ENCODE results near the gene UQCR10.
"Not testable (repeated sequence)": the region's sequence is repeated elsewhere in the genome, so short reads cannot be mapped to it uniquely, and the experiment has no call there.

The UQCR10 gene

GRCh38 chr22:29750559-29751538 is 16.3 kb upstream of the UQCR10 start:
- peak; percentile 92 to 97 for DNase-seq (ENCODE audit: low read depth in 1 of 2, low spot score in 1 of 2)
- Histone ChIP-seq H3K4me3 (replicated peaks; ENCODE audit: insufficient read depth, low read length) (no peak overlapping the region), H3K27ac (replicated peaks) (peak overlapping the region; percentile 88), H3K27me3 (ENCODE audit: insufficient read depth, poor library complexity, severe bottlenecking) (no peaks in the 10 kb centered on the region)
- TF ChIP-seq REST (IDR thresholded peaks at IDR 0.05; ENCODE audit: insufficient replicate concordance, low read depth) = no peak
- no peak for TF ChIP-seq CTCF (IDR thresholded peaks at IDR 0.05; ENCODE audit: insufficient read depth, low read length)
- peak; percentile 92 for TF ChIP-seq SPI1 (IDR thresholded peaks at IDR 0.05; ENCODE audit: borderline replicate concordance, low read depth)
- TF ChIP-seq GABPA (IDR thresholded peaks at IDR 0.05; ENCODE audit: low read depth) = peak; percentile 48; the same call in 1 of the 2 replicates
- TF ChIP-seq POLR2AphosphoS5 (IDR thresholded peaks at IDR 0.05; ENCODE audit: low read depth) = peak; percentile 82

- H3K27ac ChIP-seq (replicated peaks) = peak overlapping the region; percentile 88
- H3K27me3 ChIP-seq (ENCODE audit: insufficient read depth, poor library complexity, severe bottlenecking) = no peaks in the 10 kb centered on the region
- no peak for DNase-seq (ENCODE audit: low read depth in 1 of 2, low spot score in 1 of 2)
- TF ChIP-seq CTCF (IDR thresholded peaks at IDR 0.05; ENCODE audit: insufficient read depth, low read length) (no peak), POLR2AphosphoS5 (IDR thresholded peaks at IDR 0.05; ENCODE audit: low read depth) (no peak), GABPA (IDR thresholded peaks at IDR 0.05; ENCODE audit: low read depth) (no peak), REST (IDR thresholded peaks at IDR 0.05; ENCODE audit: insufficient replicate concordance, low read depth) (no peak), SPI1 (IDR thresholded peaks at IDR 0.05; ENCODE audit: borderline replicate concordance, low read depth) (no peak)
- H3K4me3 ChIP-seq (replicated peaks; ENCODE audit: insufficient read depth, low read length) = no peak overlapping the region
Observed at GRCh38 chr22:29751669-29752068, 15.5 kb upstream of the UQCR10 start.

GRCh38 chr22:29753808-29754657 is 13.1 kb upstream of the UQCR10 start:
- no peaks in the 10 kb centered on the region for H3K27me3 ChIP-seq (ENCODE audit: insufficient read depth, poor library complexity, severe bottlenecking)
- no peak overlapping the region for H3K27ac ChIP-seq (replicated peaks)
- no peak for TF ChIP-seq GABPA (IDR thresholded peaks at IDR 0.05; ENCODE audit: low read depth)
- no peak for TF ChIP-seq CTCF (IDR thresholded peaks at IDR 0.05; ENCODE audit: insufficient read depth, low read length)
- no peak for TF ChIP-seq POLR2AphosphoS5 (IDR thresholded peaks at IDR 0.05; ENCODE audit: low read depth)
- TF ChIP-seq REST (IDR thresholded peaks at IDR 0.05; ENCODE audit: insufficient replicate concordance, low read depth) = no peak
- no peak for TF ChIP-seq SPI1 (IDR thresholded peaks at IDR 0.05; ENCODE audit: borderline replicate concordance, low read depth)
- no peak for DNase-seq (ENCODE audit: low read depth in 1 of 2, low spot score in 1 of 2)
- no peak overlapping the region for H3K4me3 ChIP-seq (replicated peaks; ENCODE audit: insufficient read depth, low read length)

GRCh38 chr22:29754658-29755395 is 12.3 kb upstream of the UQCR10 start:
- not testable (repeated sequence) for H3K27ac ChIP-seq (replicated peaks)

More at GRCh38 chr22:29754658-29755395, 12.3 kb upstream of the UQCR10 start:
- not testable (repeated sequence) for H3K4me3 ChIP-seq (replicated peaks; ENCODE audit: insufficient read depth, low read length); H3K27me3 ChIP-seq (ENCODE audit: insufficient read depth, poor library complexity, severe bottlenecking); DNase-seq (ENCODE audit: low read depth in 1 of 2, low spot score in 1 of 2)
